Fibroblast of villous mesenchyme (primary cell): ENCODE results near the gene AVPR2. TPM values are rescaled to one million over a fixed set of nuclear protein-coding genes. Genes with fewer than 3 reads are reported as not detected.

Source experiments
- DNase-seq: peaks from one replicate; pipeline ENCODE4 v3.0.0-alpha.2; 2010; ENCODE audit warnings: low read depth
- H3K4me3 ChIP-seq: 2 replicates; pipeline ENCODE4 v1.5.1; 2011; ENCODE audit warnings: low read depth, mild to moderate bottlenecking, low read length
- total RNA-seq: library from RNA; depleted of rRNA; stranded (reverse); fragments of >200 nt; gene quantifications from 2 replicates; pipeline ENCODE4 v1.2.3, GENCODE V29; 2012
- TF ChIP-seq, protein P1 (sequence below): IDR thresholded peaks from 2 replicates; pipeline ENCODE4 v1.5.1; 2012; ENCODE audit warnings: low read depth, mild to moderate bottlenecking, low read length; ENCODE audit not compliant: insufficient read depth

The AVPR2 gene
- total RNA-seq, 1 donor, result not detected

DNA sequence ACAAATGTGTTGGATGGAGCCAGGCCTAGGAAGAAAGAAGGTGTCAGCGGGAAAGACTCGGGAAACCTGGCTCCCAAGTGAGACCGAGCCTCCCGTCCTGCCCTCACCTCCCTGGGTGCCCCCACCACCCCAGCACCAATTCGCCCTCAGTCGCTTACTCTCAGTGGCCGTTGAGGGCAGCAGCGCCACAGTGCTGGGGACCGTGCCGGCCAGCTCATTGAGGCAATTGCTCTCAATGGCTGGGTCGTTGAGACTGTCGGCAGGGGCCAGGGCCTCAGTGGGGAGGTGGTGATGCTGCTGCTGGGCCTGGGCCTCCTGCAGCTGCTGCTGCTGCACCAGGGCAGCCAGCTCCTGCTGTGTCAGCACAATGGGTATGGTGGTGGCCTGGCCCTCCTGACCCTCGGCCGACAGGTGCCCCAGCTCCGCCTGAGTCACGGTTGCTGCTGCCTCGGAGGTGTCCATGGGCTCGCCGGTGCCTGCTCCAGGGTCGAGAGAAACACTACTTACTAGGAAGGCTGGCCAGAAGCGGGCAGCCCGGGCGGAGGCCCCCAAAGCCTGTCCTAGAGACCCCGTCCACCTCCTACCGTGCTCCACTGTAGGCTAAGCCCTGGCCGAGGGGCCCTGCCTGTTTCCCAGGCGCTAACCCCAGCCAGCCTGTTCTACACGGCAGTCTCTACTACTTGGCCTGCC is 47.4 kb downstream of the AVPR2 start:
- H3K4me3 ChIP-seq, result no peak overlapping the region
- TF ChIP-seq, protein P1, sequence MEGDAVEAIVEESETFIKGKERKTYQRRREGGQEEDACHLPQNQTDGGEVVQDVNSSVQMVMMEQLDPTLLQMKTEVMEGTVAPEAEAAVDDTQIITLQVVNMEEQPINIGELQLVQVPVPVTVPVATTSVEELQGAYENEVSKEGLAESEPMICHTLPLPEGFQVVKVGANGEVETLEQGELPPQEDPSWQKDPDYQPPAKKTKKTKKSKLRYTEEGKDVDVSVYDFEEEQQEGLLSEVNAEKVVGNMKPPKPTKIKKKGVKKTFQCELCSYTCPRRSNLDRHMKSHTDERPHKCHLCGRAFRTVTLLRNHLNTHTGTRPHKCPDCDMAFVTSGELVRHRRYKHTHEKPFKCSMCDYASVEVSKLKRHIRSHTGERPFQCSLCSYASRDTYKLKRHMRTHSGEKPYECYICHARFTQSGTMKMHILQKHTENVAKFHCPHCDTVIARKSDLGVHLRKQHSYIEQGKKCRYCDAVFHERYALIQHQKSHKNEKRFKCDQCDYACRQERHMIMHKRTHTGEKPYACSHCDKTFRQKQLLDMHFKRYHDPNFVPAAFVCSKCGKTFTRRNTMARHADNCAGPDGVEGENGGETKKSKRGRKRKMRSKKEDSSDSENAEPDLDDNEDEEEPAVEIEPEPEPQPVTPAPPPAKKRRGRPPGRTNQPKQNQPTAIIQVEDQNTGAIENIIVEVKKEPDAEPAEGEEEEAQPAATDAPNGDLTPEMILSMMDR, result no peak
- no peak for DNase-seq

DNA sequence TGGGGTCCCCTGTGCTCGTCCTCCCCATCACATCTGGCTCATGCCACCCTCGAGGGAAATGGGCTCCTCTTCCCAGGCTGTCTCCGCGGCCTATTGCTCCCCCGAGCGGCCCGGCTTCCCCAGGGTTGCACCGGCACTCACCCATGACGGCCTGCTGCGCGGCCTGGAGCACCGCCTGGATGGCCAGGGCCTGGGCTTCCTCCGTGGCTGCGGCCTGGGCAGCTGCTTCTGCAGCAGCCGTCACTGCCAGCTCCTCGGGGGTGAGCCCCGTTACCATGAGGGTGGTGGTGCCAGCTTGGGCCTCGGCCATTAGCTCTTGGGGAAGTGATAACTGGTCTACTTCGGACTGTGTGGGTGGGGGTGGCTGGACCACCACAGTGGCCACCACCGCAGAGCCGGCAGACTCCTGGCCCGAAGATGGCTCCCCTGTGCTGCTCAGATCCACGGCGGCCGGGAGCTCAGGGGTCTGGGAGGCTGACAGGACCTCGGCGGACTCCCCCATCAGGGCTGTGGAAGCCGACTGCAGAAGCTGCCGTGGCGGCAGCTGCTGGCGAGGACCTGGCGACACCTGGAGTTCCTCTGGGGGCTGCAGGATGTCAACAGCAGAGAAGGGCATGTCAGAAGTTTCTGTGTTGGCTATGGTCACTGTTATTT is 48.0 kb downstream of the AVPR2 start:
- H3K4me3 ChIP-seq, result no peak overlapping the region
- DNase-seq, result no peak
- TF ChIP-seq, protein P1, result no peak

DNA sequence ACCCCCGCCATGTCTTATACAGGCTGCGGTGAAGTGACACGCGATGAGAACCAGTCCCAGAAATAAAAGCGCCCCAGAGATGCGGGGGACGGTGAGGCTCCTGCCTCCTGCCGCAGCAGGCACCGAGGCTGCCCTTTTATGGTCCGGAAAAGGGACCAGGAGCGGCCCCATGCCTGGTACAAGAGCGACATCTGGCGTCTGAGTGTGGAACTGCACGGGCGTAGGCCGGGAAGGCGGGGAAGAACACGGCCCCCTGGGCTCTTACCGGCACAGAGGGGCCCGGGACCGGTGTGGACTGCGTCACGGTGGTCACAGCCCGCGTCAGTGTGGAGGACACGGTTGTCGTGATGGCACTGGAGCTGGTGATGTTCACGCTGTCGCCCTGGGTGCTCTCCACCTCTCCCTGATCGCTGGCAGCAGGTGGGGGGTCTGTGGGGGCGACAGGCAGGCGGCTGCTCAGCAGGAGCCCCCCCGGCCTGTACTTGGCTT is 48.9 kb downstream of the AVPR2 start:
- TF ChIP-seq, protein P1, result peak; percentile 88
- DNase-seq, result peak; percentile 57

DNA sequence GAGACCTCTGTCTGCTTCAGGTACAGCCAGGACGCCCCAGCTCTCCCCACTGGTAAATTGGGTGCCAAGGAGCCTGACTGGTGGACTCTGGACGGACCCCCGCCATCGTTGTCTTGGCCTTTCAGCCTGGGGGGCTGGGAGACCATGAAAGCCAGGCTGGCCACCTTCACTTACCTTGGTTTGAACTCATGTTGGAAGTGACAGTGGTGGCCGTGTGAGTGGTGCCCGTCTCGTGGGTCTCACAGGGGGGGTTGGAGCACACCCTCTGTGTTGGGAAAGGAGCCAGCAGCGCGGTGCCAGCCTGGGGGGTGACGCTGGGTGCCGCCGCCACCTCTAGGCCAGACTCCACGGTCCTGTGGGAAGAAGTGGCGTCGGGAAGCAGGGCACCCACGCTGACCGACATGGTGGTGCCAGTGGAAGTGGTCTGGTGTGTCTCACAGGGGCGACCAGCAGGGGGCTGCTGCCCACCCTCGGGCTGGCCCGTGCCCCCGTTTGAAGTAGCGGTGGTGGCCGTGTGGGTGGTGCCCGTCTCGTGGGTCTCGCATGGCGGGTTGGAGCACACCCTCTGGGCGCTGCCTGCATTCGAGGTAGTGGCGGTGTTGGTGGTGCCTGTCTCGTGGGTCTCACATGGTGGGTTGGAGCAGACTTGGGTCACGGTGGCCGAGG is 49.6 kb downstream of the AVPR2 start:
- no peak overlapping the region for H3K4me3 ChIP-seq
- TF ChIP-seq, protein P1, result no peak
- no peak for DNase-seq

More for the DNA sequence above, 48.9 kb downstream of the AVPR2 start:
- no peak overlapping the region for H3K4me3 ChIP-seq

DNA sequence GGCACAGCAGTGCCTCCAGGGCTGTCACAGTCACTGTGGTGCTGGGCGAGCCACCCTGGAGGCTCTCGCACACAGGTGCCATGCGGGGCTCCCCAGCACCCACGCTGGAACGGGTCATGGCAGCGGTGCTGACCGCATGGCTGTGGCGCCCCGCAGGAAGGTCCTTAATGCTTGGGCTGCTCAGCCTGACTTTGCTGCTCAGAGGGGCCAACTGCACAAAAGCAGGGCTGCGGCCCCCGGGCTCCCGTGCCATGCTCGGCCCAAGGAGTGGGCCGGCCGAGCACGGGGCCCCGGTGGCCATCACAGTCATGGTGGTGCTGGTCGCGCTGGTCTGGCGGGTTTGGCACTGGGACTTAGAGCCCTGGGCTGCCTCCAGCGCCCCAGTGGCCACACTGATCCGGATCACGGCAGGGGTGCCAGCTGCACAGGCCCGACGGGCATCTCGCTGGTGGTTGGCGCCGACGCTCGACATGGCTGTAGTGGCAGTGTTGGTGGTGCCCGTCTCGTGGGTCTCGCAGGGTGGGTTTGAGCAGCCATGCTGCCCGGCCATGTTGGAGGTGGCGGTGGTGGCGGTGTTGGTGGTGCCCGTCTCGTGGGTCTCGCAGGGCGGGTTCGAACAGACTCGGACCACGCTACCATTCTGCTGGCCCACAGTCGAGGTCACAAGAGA is 50.2 kb downstream of the AVPR2 start:
- TF ChIP-seq, protein P1, result no peak

DNA sequence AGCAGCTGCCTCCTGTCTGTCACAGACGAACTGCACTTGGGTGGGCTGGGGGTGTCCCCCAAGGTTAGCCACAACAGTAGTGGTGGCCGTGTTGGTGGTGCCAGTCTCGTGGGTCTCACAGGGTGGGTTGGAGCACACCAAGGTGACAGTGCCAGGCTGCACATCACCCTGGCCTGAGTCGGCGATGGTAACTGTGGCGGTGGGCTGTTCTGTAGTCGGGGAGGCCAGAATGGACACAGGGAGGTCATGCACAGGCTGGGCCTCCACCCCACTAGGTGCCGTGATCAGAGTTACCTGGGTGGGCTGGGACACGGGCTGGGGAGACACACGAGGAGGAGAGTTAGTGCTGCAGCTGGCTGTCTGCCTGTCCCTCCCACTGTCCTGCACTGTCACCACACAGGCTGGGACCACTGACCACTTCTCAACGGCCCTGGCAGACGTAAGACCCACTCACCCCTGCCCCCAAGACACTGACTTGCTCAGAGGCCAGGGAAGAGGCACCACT is 50.8 kb downstream of the AVPR2 start:
- DNase-seq, result no peak
- H3K4me3 ChIP-seq, result no peak overlapping the region
- TF ChIP-seq, protein P1, result no peak

More for the DNA sequence above, 50.2 kb downstream of the AVPR2 start:
- DNase-seq, result no peak
- no peak overlapping the region for H3K4me3 ChIP-seq
